ENCODE data around the gene ADAMTS18. TPM values are rescaled to one million over a fixed set of nuclear protein-coding genes. Genes with fewer than 3 reads are reported as not detected.

The ADAMTS18 gene
- total RNA-seq, 1 experiment from 2014 or later, result not detected

- intact Hi-C loops (cut with micrococcal nuclease; ENCODE audit: unreplicated experiment), result no loop called here
- H4K20me1 ChIP-seq (ENCODE audit: insufficient read depth), result no peaks in the 10 kb centered on the region
- H3K4me1 ChIP-seq (replicated peaks; ENCODE audit: insufficient read depth), result no peaks in the 10 kb centered on the region
- no peak overlapping the region for H3K4me2 ChIP-seq
- peaks cover 52% of the 10 kb centered on the region for H3K27me3 ChIP-seq (ENCODE audit: insufficient read depth, low read depth)
- ChIA-PET POLR2A (ENCODE audit: unreplicated experiment) (no interaction called here), CTCF (no interaction called here)
- H3F3A ChIP-seq (ENCODE audit: insufficient read depth, low read depth), result no peaks in the 10 kb centered on the region
- no peak for DNase-seq
- no peak overlapping the region for H2AFZ ChIP-seq
- H3K9me2 ChIP-seq (ENCODE audit: insufficient read depth), result no peaks in the 10 kb centered on the region
- H3K79me2 ChIP-seq (ENCODE audit: low read depth), result no peaks in the 10 kb centered on the region
- no peak overlapping the region for H3K4me3 ChIP-seq
- no TSS peak for BruUV-seq (replicated peaks)
- H3K27ac ChIP-seq, result no peak overlapping the region
- H3K36me3 ChIP-seq (ENCODE audit: low read depth), result no peaks in the 10 kb centered on the region
- TF ChIP-seq CTCF (conservative IDR thresholded peaks at IDR 0.05) (no peak), EZH2 (IDR thresholded peaks at IDR 0.05; ENCODE audit: low read depth) (no peak)
- H3K9me3 ChIP-seq (ENCODE audit: insufficient read depth, low read depth), result no peaks in the 10 kb centered on the region
Observed at GRCh38 chr16:77470851-77471250, 36.0 kb upstream of the ADAMTS18 start.

GRCh38 chr16:77469634-77470033 lies 34.8 kb upstream of the ADAMTS18 start:
- POLR2A ChIA-PET (ENCODE audit: unreplicated experiment), result no interaction called here
- Histone ChIP-seq H3K36me3 (ENCODE audit: low read depth) (no peaks in the 10 kb centered on the region), H3K27me3 (ENCODE audit: insufficient read depth, low read depth) (peaks cover 58% of the 10 kb centered on the region), H3K4me2 (no peak overlapping the region), H3K9me3 (ENCODE audit: insufficient read depth, low read depth) (no peaks in the 10 kb centered on the region), H2AFZ (no peak overlapping the region), H3K4me1 (replicated peaks; ENCODE audit: insufficient read depth) (no peaks in the 10 kb centered on the region), H3K27ac (no peak overlapping the region), H3K4me3 (no peak overlapping the region), H3K9me2 (ENCODE audit: insufficient read depth) (no peaks in the 10 kb centered on the region), H3F3A (ENCODE audit: insufficient read depth, low read depth) (no peaks in the 10 kb centered on the region), H3K79me2 (ENCODE audit: low read depth) (no peaks in the 10 kb centered on the region), H4K20me1 (ENCODE audit: insufficient read depth) (no peaks in the 10 kb centered on the region)
- intact Hi-C loops (cut with micrococcal nuclease; ENCODE audit: unreplicated experiment), result no loop called here
- DNase-seq, result no peak
- TF ChIP-seq CTCF (conservative IDR thresholded peaks at IDR 0.05), result no peak
- no peak for TF ChIP-seq EZH2 (IDR thresholded peaks at IDR 0.05; ENCODE audit: low read depth)
- CTCF ChIA-PET, result no interaction called here
- no TSS peak for BruUV-seq (replicated peaks)

GRCh38 chr16:77468831-77469230 lies 34.0 kb upstream of the ADAMTS18 start:
- no peak overlapping the region for H3K27ac ChIP-seq
- no peaks in the 10 kb centered on the region for H3K9me2 ChIP-seq (ENCODE audit: insufficient read depth)
- no peaks in the 10 kb centered on the region for H3K79me2 ChIP-seq (ENCODE audit: low read depth)
- POLR2A ChIA-PET (ENCODE audit: unreplicated experiment), result no interaction called here
- intact Hi-C loops (cut with micrococcal nuclease; ENCODE audit: unreplicated experiment), result no loop called here
- CTCF ChIA-PET, result no interaction called here
- TF ChIP-seq CTCF (conservative IDR thresholded peaks at IDR 0.05), result no peak
- no peak for TF ChIP-seq EZH2 (IDR thresholded peaks at IDR 0.05; ENCODE audit: low read depth)
- no peak for DNase-seq
- H4K20me1 ChIP-seq (ENCODE audit: insufficient read depth), result no peaks in the 10 kb centered on the region
- no peaks in the 10 kb centered on the region for H3F3A ChIP-seq (ENCODE audit: insufficient read depth, low read depth)
- H3K4me1 ChIP-seq (replicated peaks; ENCODE audit: insufficient read depth), result no peaks in the 10 kb centered on the region
- H3K4me2 ChIP-seq, result no peak overlapping the region
- no peak overlapping the region for H2AFZ ChIP-seq
- H3K27me3 ChIP-seq (ENCODE audit: insufficient read depth, low read depth), result peaks cover 60% of the 10 kb centered on the region
- H3K36me3 ChIP-seq (ENCODE audit: low read depth), result no peaks in the 10 kb centered on the region
- no peak overlapping the region for H3K4me3 ChIP-seq
- BruUV-seq (replicated peaks), result no TSS peak
- no peaks in the 10 kb centered on the region for H3K9me3 ChIP-seq (ENCODE audit: insufficient read depth, low read depth)
